Measurements from ENCODE around the gene ACBD7.

- TF ChIP-seq CTCF (IDR thresholded peaks at IDR 0.05) = no peak
- TF ChIP-seq TCF7L2 (IDR thresholded peaks at IDR 0.05; ENCODE audit: low read depth, low read length) = no peak
- TF ChIP-seq POLR2AphosphoS5 (IDR thresholded peaks at IDR 0.05; ENCODE audit: low read depth, low read length) = no peak
- TF ChIP-seq SIN3A (IDR thresholded peaks at IDR 0.05; ENCODE audit: borderline replicate concordance, insufficient read depth, low read depth, low read length) = no peak
Observed at GRCh38 chr10:15045380-15045779, 43.2 kb downstream of the ACBD7 start.

Data from Panc1 (cell line).